H9 (cell line): Measurements from ENCODE around the gene NUDT21. TPM values are rescaled to one million over a fixed set of nuclear protein-coding genes. Genes with fewer than 3 reads are reported as not detected.

ENCODE experiments used
- DNase-seq: peaks from one replicate; pipeline ENCODE4 v3.0.0-alpha.2; 2017
- H2AFZ ChIP-seq: one replicate; pipeline ENCODE4 v1.6.1; 2013; ENCODE audit warnings: mild to moderate bottlenecking, low read length, control low read depth, moderate library complexity
- H2AK5ac ChIP-seq: 2 replicates; pipeline ENCODE4 v1.6.1; 2013; ENCODE audit warnings: low read length, control low read depth, mixed read lengths; ENCODE audit not compliant: insufficient read length
- H2BK120ac ChIP-seq: one replicate; pipeline ENCODE4 v1.6.1; 2013; ENCODE audit warnings: low read depth, mild to moderate bottlenecking, low read length, control low read depth, inconsistent platforms; ENCODE audit not compliant: poor library complexity, severe bottlenecking
- H2BK12ac ChIP-seq: 2 replicates; pipeline ENCODE4 v1.6.1; 2013; ENCODE audit warnings: low read length, control low read depth, mixed read lengths, low read depth; ENCODE audit not compliant: insufficient read length
- H2BK15ac ChIP-seq: 2 replicates; pipeline ENCODE4 v1.6.1; 2013; ENCODE audit warnings: low read depth, low read length, control low read depth
- H2BK20ac ChIP-seq: one replicate; pipeline ENCODE4 v1.6.1; 2013; ENCODE audit warnings: low read depth, mild to moderate bottlenecking, low read length, control low read depth, inconsistent platforms; ENCODE audit not compliant: poor library complexity, severe bottlenecking
- H2BK5ac ChIP-seq: 2 replicates; pipeline ENCODE4 v1.6.1; 2013; ENCODE audit warnings: low read length, control low read depth, mixed read lengths; ENCODE audit not compliant: insufficient read length
- H3K14ac ChIP-seq: 2 replicates; pipeline ENCODE4 v1.6.1; 2013; ENCODE audit warnings: low read length, control low read depth; ENCODE audit not compliant: insufficient read depth
- H3K18ac ChIP-seq: 2 replicates; pipeline ENCODE4 v1.6.1; 2013; ENCODE audit warnings: low read depth, mild to moderate bottlenecking, mixed read lengths, low read length, control low read depth; ENCODE audit not compliant: insufficient read length
- H3K23ac ChIP-seq: 2 replicates; pipeline ENCODE4 v1.6.1; 2013; ENCODE audit warnings: low read length, control low read depth, mixed read lengths, low read depth; ENCODE audit not compliant: insufficient read length
- H3K23me2 ChIP-seq: 2 replicates; pipeline ENCODE4 v1.6.1; 2013; ENCODE audit warnings: low read depth, mild to moderate bottlenecking, mixed read lengths, low read length, control low read depth; ENCODE audit not compliant: insufficient read length, poor library complexity, severe bottlenecking
- H3K27ac ChIP-seq: 2 replicates; pipeline ENCODE4 v1.5.1; 2013; ENCODE audit warnings: low read length, control low read depth, mixed read lengths, low read depth; ENCODE audit not compliant: insufficient read length
- H3K27me3 ChIP-seq: 2 replicates; pipeline ENCODE4 v1.6.1; 2013; ENCODE audit warnings: low read length, control low read depth, inconsistent platforms; ENCODE audit not compliant: insufficient read depth
- H3K4ac ChIP-seq: 2 replicates; pipeline ENCODE4 v1.6.1; 2013; ENCODE audit warnings: low read depth, mild to moderate bottlenecking, control low read depth, inconsistent platforms, low read length, moderate library complexity
- H3K4me1 ChIP-seq: 2 replicates; pipeline ENCODE4 v1.6.1; 2013; ENCODE audit warnings: low read length, control low read depth, inconsistent platforms; ENCODE audit not compliant: insufficient read depth
- H3K4me2 ChIP-seq: 2 replicates; pipeline ENCODE4 v1.6.1; 2013; ENCODE audit warnings: low read length, control low read depth, mixed read lengths; ENCODE audit not compliant: insufficient read length, insufficient read depth
- H3K56ac ChIP-seq: 2 replicates; pipeline ENCODE4 v1.6.1; 2013; ENCODE audit warnings: low read depth, mild to moderate bottlenecking, mixed read lengths, low read length, control low read depth; ENCODE audit not compliant: insufficient read length
- H3K79me1 ChIP-seq: 2 replicates; pipeline ENCODE4 v1.6.1; 2013; ENCODE audit warnings: low read depth, mild to moderate bottlenecking, moderate library complexity, low read length, control low read depth, inconsistent platforms; ENCODE audit not compliant: insufficient read depth, poor library complexity, severe bottlenecking
- H3K79me2 ChIP-seq: 2 replicates; pipeline ENCODE4 v1.6.1; 2013; ENCODE audit warnings: low read length, control low read depth, inconsistent platforms; ENCODE audit not compliant: insufficient read depth
- H3K9ac ChIP-seq: 2 replicates; pipeline ENCODE4 v1.6.1; 2013; ENCODE audit warnings: low read length, control low read depth, mixed read lengths; ENCODE audit not compliant: insufficient read length; ENCODE audit errors: extremely low read depth
- H3K9me3 ChIP-seq: one replicate; pipeline ENCODE4 v1.6.1; 2013; ENCODE audit warnings: low read depth, low read length, inconsistent platforms; ENCODE audit not compliant: control insufficient read depth
- H3T11ph ChIP-seq: one replicate; pipeline ENCODE4 v1.6.1; 2013; ENCODE audit warnings: mild to moderate bottlenecking, low read length, control low read depth, inconsistent platforms
- H4K20me1 ChIP-seq: one replicate; pipeline ENCODE4 v1.6.1; 2013; ENCODE audit not compliant: control insufficient read depth, insufficient read length, insufficient read depth
- H4K5ac ChIP-seq: 2 replicates; pipeline ENCODE4 v1.6.1; 2013; ENCODE audit warnings: low read depth, mild to moderate bottlenecking, mixed read lengths, low read length, control low read depth; ENCODE audit not compliant: insufficient read length
- H4K8ac ChIP-seq: replicated peaks from 2 replicates; pipeline ENCODE4 v1.6.1; 2013; ENCODE audit warnings: low read length, control low read depth, mixed read lengths, low read depth; ENCODE audit not compliant: insufficient read length
- H4K91ac ChIP-seq: 2 replicates; pipeline ENCODE4 v1.6.1; 2013; ENCODE audit warnings: low read depth, mild to moderate bottlenecking, moderate library complexity, mixed read lengths, low read length, control low read depth; ENCODE audit not compliant: insufficient read length
- H3K27ac Mint-ChIP-seq, 3 experiments: 2 replicates in 2 of 3; 3 replicates in 1 of 3; pipeline ENCODE4 v1.8.0; 2020 to 2021; ENCODE audit warnings: mixed read lengths in 3 of 3, mild to moderate bottlenecking in 1 of 3, moderate library complexity in 1 of 3
- H3K27me3 Mint-ChIP-seq: 2 replicates; pipeline ENCODE4 v1.8.0; 2021; ENCODE audit warnings: low read depth, mild to moderate bottlenecking, moderate library complexity, mixed read lengths
- H3K36me3 Mint-ChIP-seq, 3 experiments: 2 replicates in 2 of 3; 3 replicates in 1 of 3; pipeline ENCODE4 v1.8.0; 2020 to 2021; ENCODE audit warnings: low read depth in 3 of 3, mixed read lengths in 3 of 3; ENCODE audit not compliant: insufficient read depth in 1 of 3
- H3K4me1 Mint-ChIP-seq, 2 experiments: 2 replicates each; pipeline ENCODE4 v1.8.0; 2020; ENCODE audit warnings: mixed read lengths in 2 of 2
- H3K4me3 Mint-ChIP-seq, 2 experiments: 2 replicates in 1 of 2; 3 replicates in 1 of 2; pipeline ENCODE4 v1.8.0; 2020 to 2021; ENCODE audit warnings: mild to moderate bottlenecking in 2 of 2, mixed read lengths in 2 of 2, moderate library complexity in 1 of 2
- H3K9me3 Mint-ChIP-seq, 2 experiments: 2 replicates in 1 of 2; 3 replicates in 1 of 2; pipeline ENCODE4 v1.8.0; 2020; ENCODE audit warnings: mild to moderate bottlenecking in 2 of 2, mixed read lengths in 2 of 2, moderate library complexity in 1 of 2
- CTCF ChIP-seq: fragments of 200-600 bp; sonication (generic); conservative IDR thresholded peaks from 3 replicates; pipeline ENCODE4 v1.8.0; 2021; ENCODE audit warnings: antibody characterized with exemption, mild to moderate bottlenecking
- WGBS: extraction: QIAGEN DNeasy Blood & Tissue Kit; methylation state at CpG from one replicate; pipeline ENCODE4 v1.1.7; 2013; ENCODE audit warnings: missing lambda C conversion rate, low lambda C conversion rate, mixed read lengths; ENCODE audit not compliant: insufficient read length; ENCODE audit errors: extremely low coverage; 5-methylcytosine and 5-hydroxymethylcytosine counted together
- total RNA-seq: library from RNA; stranded (reverse); gene quantifications from 2 replicates; pipeline ENCODE4 v1.2.1, GENCODE V29; 2021

Gene NUDT21
- total RNA-seq, 1 experiment from 2014 or later, result 276 TPM

- peaks cover 17 to 22% of the 10 kb centered on the region in 2 experiments for H3K4me1 Mint-ChIP-seq
- Histone ChIP-seq H3K79me2 (peaks cover 29% of the 10 kb centered on the region), H3K9me3 (no peaks in the 10 kb centered on the region), H4K8ac (no peak overlapping the region), H3K56ac (no peak overlapping the region), H3K79me1 (peaks cover 6% of the 10 kb centered on the region), H2BK20ac (no peak overlapping the region), H2AFZ (no peak overlapping the region), H2BK12ac (no peak overlapping the region), H3K23me2 (peaks cover 11% of the 10 kb centered on the region), H2BK15ac (no peak overlapping the region), H3K14ac (no peak overlapping the region), H2BK120ac (no peak overlapping the region), H3K4me2 (no peak overlapping the region), H3K18ac (no peak overlapping the region), H4K91ac (no peak overlapping the region), H3K4ac (no peak overlapping the region), H3K27me3 (no peaks in the 10 kb centered on the region), H2BK5ac (no peak overlapping the region), H4K5ac (no peak overlapping the region), H3T11ph (no peak overlapping the region), H3K23ac (no peak overlapping the region), H3K9ac (no peak overlapping the region), H3K27ac (no peak overlapping the region), H4K20me1 (no peaks in the 10 kb centered on the region), H3K4me1 (peaks cover 4% of the 10 kb centered on the region; the same call in 1 of the 2 replicates), H2AK5ac (no peak overlapping the region)
- peaks cover 21 to 52% (median 45%) of the 10 kb centered on the region in 3 experiments for H3K36me3 Mint-ChIP-seq
- DNase-seq, result no peak
- H3K9me3 Mint-ChIP-seq, result no peaks in the 10 kb centered on the region; a peak in 1 of 5 replicates
- no peaks in the 10 kb centered on the region for H3K27me3 Mint-ChIP-seq
- no peak overlapping the region for H3K4me3 Mint-ChIP-seq
- no CpG with 5 or more reads among the region's 2 CpGs for WGBS
- no peak for TF ChIP-seq CTCF
- H3K27ac Mint-ChIP-seq, result no peak overlapping the region
These were observed 3.8 kb downstream of the NUDT21 start for GRCh38 chr16:56447286-56447685.
